Esophagus muscularis mucosa (tissue), 4 donors: Measurements from ENCODE around the gene STX3. TPM values are rescaled to one million over a fixed set of nuclear protein-coding genes. Genes with fewer than 3 reads are reported as not detected.

ENCODE experiments used
- DNase-seq: peaks from one replicate; pipeline ENCODE4 v3.0.0-alpha.2; 2017; ENCODE audit errors: extremely low spot score
- H3K27ac ChIP-seq, 4 donors: fragments of 200-600 bp; sonication (generic); replicated peaks in 1 of 4; 1 replicate in 3 of 4; 2 replicates in 1 of 4; pipeline ENCODE4 v1.5.1; 2016 to 2019; ENCODE audit warnings: mild to moderate bottlenecking in 1 of 4
- H3K27me3 ChIP-seq, 4 donors: fragments of 200-600 bp; sonication (generic); one replicate each; pipeline versions ENCODE4 v1.5.1 to v1.6.0; 2016 to 2019
- H3K36me3 ChIP-seq, 4 donors: fragments of 200-600 bp; sonication (generic); one replicate each; pipeline ENCODE4 v1.5.1; 2016 to 2019
- H3K4me1 ChIP-seq, 4 donors: fragments of 200-600 bp; sonication (generic); one replicate each; pipeline ENCODE4 v1.5.1; 2016 to 2019
- H3K4me3 ChIP-seq, 4 donors: fragments of 200-600 bp; sonication (generic); 1 replicate in 2 of 4; 2 replicates in 2 of 4; pipeline ENCODE4 v1.5.1; 2016 to 2019; ENCODE audit warnings: mild to moderate bottlenecking in 4 of 4, moderate library complexity in 1 of 4
- H3K9me3 ChIP-seq, 4 donors: fragments of 200-600 bp; sonication (generic); 1 replicate in 3 of 4; 2 replicates in 1 of 4; pipeline ENCODE4 v1.5.1; 2016 to 2019
- CTCF ChIP-seq, 3 experiments: fragments of 200-600 bp in 2 of 3; fragments of 450-650 bp in 1 of 3; sonication (generic) in 2 of 3; IDR thresholded peaks; one replicate each; pipeline ENCODE4 v1.5.1; 2017 to 2019; ENCODE audit warnings: antibody characterized with exemption in 3 of 3, mild to moderate bottlenecking in 2 of 3, moderate library complexity in 1 of 3
- EP300 ChIP-seq: sonication (generic); formaldehyde crosslinking; IDR thresholded peaks from one replicate; pipeline ENCODE4 v1.6.1; 2017; ENCODE audit warnings: antibody characterized with exemption
- POLR2A ChIP-seq: fragments of 450-650 bp; IDR thresholded peaks from one replicate; pipeline ENCODE4 v1.6.1; 2017; ENCODE audit warnings: antibody characterized with exemption, moderate library complexity, mild to moderate bottlenecking, low read depth
- POLR2AphosphoS5 ChIP-seq, 2 donors: sonication (generic); formaldehyde crosslinking; IDR thresholded peaks; one replicate each; pipeline ENCODE4 v1.6.1; 2017; ENCODE audit warnings: antibody characterized with exemption in 2 of 2
- WGBS: methylation state at CpG from one replicate; pipeline ENCODE4 v1.1.5; 2018; 5-methylcytosine and 5-hydroxymethylcytosine counted together
- intact Hi-C: fragments of 100-400 bp; cut with DNase I; formaldehyde crosslinking; loops from one replicate; pipeline ENCODE4 v1.15.1; 2023
- total RNA-seq, 4 donors: library from RNA; depleted of rRNA; stranded (reverse); fragments of >200 nt; gene quantifications; one replicate each; pipeline versions ENCODE4 v1.1.0 to v1.2.1, GENCODE V29; 2016

Gene STX3
- total RNA-seq, 4 donors from 2014 or later, result 16.3 to 24.0 (median 22.3) TPM

DNA sequence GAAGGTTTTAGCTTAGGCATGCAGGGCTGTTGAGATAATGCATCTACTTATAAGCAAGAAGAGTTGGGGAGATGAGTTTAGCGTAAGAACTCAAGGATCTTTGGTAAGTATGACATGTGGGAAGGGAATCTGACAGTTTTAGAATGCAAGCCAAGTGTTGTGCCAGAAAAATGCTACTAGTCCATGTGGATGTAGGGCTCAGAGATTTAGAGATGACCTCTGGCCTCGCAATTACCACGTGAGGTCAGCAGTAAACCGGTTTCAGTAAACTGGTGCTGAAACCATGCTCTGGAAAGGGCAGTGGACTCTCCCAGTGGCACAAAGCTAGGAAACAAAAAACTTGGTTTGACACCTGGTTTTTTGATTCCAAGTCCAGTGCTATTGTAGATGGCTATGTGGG is 36.5 kb downstream of the STX3 start:
- no peaks in the 10 kb centered on the region for H3K9me3 ChIP-seq
- 85% methylated on average over 4 of the region's 4 CpGs for WGBS
- no peaks in the 10 kb centered on the region for H3K27me3 ChIP-seq
- peaks cover 0 to 10% (median 5%) of the 10 kb centered on the region in 4 donors for H3K4me1 ChIP-seq
- TF ChIP-seq POLR2A (no peak), CTCF (IDR thresholded peaks at IDR 0.05) (no peak), POLR2AphosphoS5 (IDR thresholded peaks at IDR 0.05) (no peak), EP300 (no peak)
- no peak overlapping the region for H3K27ac ChIP-seq
- no peak for DNase-seq
- peaks cover 51 to 95% (median 81%) of the 10 kb centered on the region in 4 donors for H3K36me3 ChIP-seq
- intact Hi-C loops, result no loop called here
- H3K4me3 ChIP-seq, result no peak overlapping the region

- peaks cover 0 to 1% (median under 1%) of the 10 kb centered on the region in 4 donors for H3K4me1 ChIP-seq
- H3K27me3 ChIP-seq, result no peaks in the 10 kb centered on the region
- DNase-seq, result no peak
- peaks cover 51 to 98% (median 87%) of the 10 kb centered on the region in 4 donors for H3K36me3 ChIP-seq
- no peak overlapping the region for H3K27ac ChIP-seq
- H3K4me3 ChIP-seq, result no peak overlapping the region
- TF ChIP-seq POLR2AphosphoS5 (IDR thresholded peaks at IDR 0.05) (no peak), CTCF (IDR thresholded peaks at IDR 0.05) (no peak), POLR2A (no peak), EP300 (no peak)
- H3K9me3 ChIP-seq, result no peaks in the 10 kb centered on the region
- intact Hi-C loops, result no loop called here
- 69% methylated on average over 1 of the region's 1 CpG for WGBS
Observed at GRCh38 chr11:59792507-59792906, 37.3 kb downstream of the STX3 start.

- DNase-seq, result no peak
- Histone ChIP-seq H3K27ac (no peak overlapping the region), H3K4me1 (no peaks in the 10 kb centered on the region), H3K36me3 (peaks cover 41 to 97% (median 87%) of the 10 kb centered on the region in 4 donors), H3K4me3 (no peak overlapping the region), H3K9me3 (no peaks in the 10 kb centered on the region), H3K27me3 (no peaks in the 10 kb centered on the region)
- TF ChIP-seq CTCF (IDR thresholded peaks at IDR 0.05) (no peak), POLR2A (no peak), EP300 (no peak), POLR2AphosphoS5 (IDR thresholded peaks at IDR 0.05) (no peak)
- WGBS, result 81% methylated on average over 3 of the region's 3 CpGs
- intact Hi-C loops, result no loop called here
Observed at GRCh38 chr11:59794417-59794816, 39.2 kb downstream of the STX3 start.

DNA sequence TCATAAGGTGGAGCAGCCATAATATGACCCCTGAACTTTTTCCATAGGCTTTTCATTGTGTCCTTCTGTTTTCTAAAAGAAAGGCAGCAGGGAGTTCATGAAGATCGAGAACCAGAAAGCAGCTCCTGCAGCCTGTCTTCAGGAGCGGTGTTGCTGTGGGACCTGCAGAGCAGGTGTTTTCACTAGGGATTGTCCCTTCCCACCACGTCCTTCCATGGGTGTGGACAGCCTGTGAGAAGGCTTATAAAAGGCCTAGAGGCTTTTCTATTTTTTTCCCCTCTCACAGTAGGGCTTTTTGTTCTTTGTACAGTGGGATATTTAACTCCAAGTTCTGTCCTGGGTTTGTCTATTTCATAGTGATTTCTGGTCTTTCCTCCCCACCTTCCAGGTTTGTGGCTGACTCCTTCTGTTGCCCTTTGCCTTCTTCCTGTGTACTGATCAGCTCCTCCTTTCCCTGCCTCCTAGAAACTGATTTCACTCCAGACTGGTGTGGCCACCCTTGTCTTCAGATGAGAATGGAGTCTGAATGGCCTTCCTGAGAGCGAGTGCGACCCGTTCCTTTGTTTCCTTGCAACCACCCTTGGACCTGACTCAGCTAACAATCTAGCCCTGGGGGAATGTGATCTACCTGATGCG is 45.3 kb downstream of the STX3 start:
- WGBS, result 86% methylated on average over 7 of the region's 7 CpGs
- intact Hi-C loops, result loop anchor here (10.0 kb wide), 2 partner anchors 136 to 266 kb away; partner anchors contain the start of gene PATL1
- Histone ChIP-seq H3K27ac (no peak overlapping the region), H3K36me3 (peaks cover 3 to 78% (median 62%) of the 10 kb centered on the region in 4 donors), H3K27me3 (no peaks in the 10 kb centered on the region), H3K4me3 (no peak overlapping the region), H3K9me3 (no peaks in the 10 kb centered on the region), H3K4me1 (peaks cover 6 to 9% (median 7%) of the 10 kb centered on the region in 4 donors)
- DNase-seq, result no peak
- TF ChIP-seq POLR2A (no peak), EP300 (no peak)

DNA sequence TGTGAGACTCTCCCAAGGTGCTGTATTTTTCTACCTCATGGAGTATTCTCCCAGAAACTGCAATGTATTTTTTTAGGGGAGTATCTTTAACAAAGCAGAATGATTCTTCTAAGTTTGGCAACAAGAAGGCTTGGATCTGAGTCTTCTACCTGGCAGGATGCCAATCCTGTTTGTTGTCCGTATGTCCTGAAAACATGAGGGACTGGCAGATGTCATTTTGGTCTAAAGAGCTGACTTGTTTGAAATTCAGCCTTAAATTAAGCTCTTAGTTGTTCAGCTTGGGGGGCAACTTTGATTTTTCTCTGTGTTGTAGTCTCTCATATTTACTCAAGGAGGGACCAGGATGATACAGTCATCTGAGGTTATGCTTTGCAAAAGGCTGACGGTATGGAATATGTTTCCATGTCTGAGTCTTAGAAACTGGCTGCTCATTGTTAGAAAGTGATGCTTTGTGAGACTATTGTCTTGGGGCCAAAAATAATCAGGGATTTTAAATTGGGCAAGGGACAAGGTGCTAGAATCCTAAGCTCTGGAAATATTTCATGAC is 46.1 kb downstream of the STX3 start:
- intact Hi-C loops, result loop anchor here (10.0 kb wide), 2 partner anchors 136 to 266 kb away; partner anchors contain the start of gene PATL1
- H3K27ac ChIP-seq, result no peak overlapping the region
- H3K9me3 ChIP-seq, result no peaks in the 10 kb centered on the region
- no peak for TF ChIP-seq CTCF (IDR thresholded peaks at IDR 0.05)
- TF ChIP-seq POLR2AphosphoS5 (IDR thresholded peaks at IDR 0.05), result no peak
- no peak for TF ChIP-seq POLR2A
- no peak for TF ChIP-seq EP300
- no peaks in the 10 kb centered on the region for H3K27me3 ChIP-seq
- H3K36me3 ChIP-seq, result peaks cover 2 to 78% (median 62%) of the 10 kb centered on the region in 4 donors
- no peak for DNase-seq
- peaks cover 6 to 9% (median 7%) of the 10 kb centered on the region in 4 donors for H3K4me1 ChIP-seq
- no peak overlapping the region for H3K4me3 ChIP-seq
- WGBS, result 59% methylated on average over 2 of the region's 2 CpGs
